GM18508 (cell line): ENCODE results near the gene BRD3.
"Not testable (repeated sequence)": the region's sequence is repeated elsewhere in the genome, so short reads cannot be mapped to it uniquely, and the experiment has no call there.

ENCODE experiments used
- ATAC-seq: cut with Tn5 transposase; IDR thresholded peaks from one replicate; pipeline ENCODE4 v1.9.1; 2021; ENCODE audit warnings: moderate number of reproducible peaks; ENCODE audit not compliant: insufficient read depth, unreplicated experiment

BRD3 gene

GRCh38 chr9:134067904-134068743 lies at the start of gene BRD3:
BRD3 (minus strand) TSS chr9:134068026; CDS start chr9:134053477, 14,549 bp downstream.
- peak; percentile 34 for ATAC-seq

GRCh38 chr9:134112561-134112960 lies 44.7 kb upstream of the BRD3 start:
- no peak for ATAC-seq

GRCh38 chr9:134111064-134111463 lies 43.2 kb upstream of the BRD3 start:
- ATAC-seq = no peak

GRCh38 chr9:134103391-134103998 lies 35.7 kb upstream of the BRD3 start:
- no peak for ATAC-seq

GRCh38 chr9:134101623-134102149 lies 33.9 kb upstream of the BRD3 start:
- ATAC-seq = no peak

GRCh38 chr9:134101133-134101532 lies 33.3 kb upstream of the BRD3 start:
- ATAC-seq = not testable (repeated sequence)

- no peak for ATAC-seq
Measured at GRCh38 chr9:134100040-134100439, 32.2 kb upstream of the BRD3 start.

- ATAC-seq = no peak
Measured at GRCh38 chr9:134099123-134099761, 31.4 kb upstream of the BRD3 start.

- ATAC-seq = no peak
Measured at GRCh38 chr9:134089972-134090371, 22.1 kb upstream of the BRD3 start.

GRCh38 chr9:134088063-134088725 lies 20.4 kb upstream of the BRD3 start:
- ATAC-seq = no peak

GRCh38 chr9:134085674-134086073 lies 17.8 kb upstream of the BRD3 start:
- ATAC-seq = no peak

- no peak for ATAC-seq
Measured at GRCh38 chr9:134083451-134083850, 15.6 kb upstream of the BRD3 start.

GRCh38 chr9:134076644-134077043 lies 8.8 kb upstream of the BRD3 start:
- ATAC-seq = no peak

- ATAC-seq = not testable (repeated sequence)
Measured at GRCh38 chr9:134075689-134076088, 7.9 kb upstream of the BRD3 start.

GRCh38 chr9:134073500-134073899 lies 5.7 kb upstream of the BRD3 start:
- ATAC-seq = no peak

- ATAC-seq = not testable (repeated sequence)
Measured at GRCh38 chr9:134072683-134073082, 4.9 kb upstream of the BRD3 start.

- ATAC-seq = no peak
Measured at GRCh38 chr9:134071149-134071548, 3.3 kb upstream of the BRD3 start.

- ATAC-seq = no peak
Measured at GRCh38 chr9:134069480-134070399, 1.9 kb upstream of the BRD3 start.

- ATAC-seq = no peak
Measured at GRCh38 chr9:134068744-134069479, 1.1 kb upstream of the BRD3 start.
